Stimulated activated CD4-positive, alpha-beta T cell treated with anti-CD3 and anti-CD28 coated beads, Interleukin-15, amount 100 ng/mL, for 24 hours (primary cell): ENCODE measurements around the gene AUNIP.

ENCODE experiments used
- DNase-seq: peaks from one replicate; pipeline ENCODE4 v3.0.0-alpha.2; 2020

AUNIP gene

GRCh38 chr1:25787760-25788166, 71.5 kb downstream of the AUNIP start:
- DNase-seq = no peak

- DNase-seq = no peak
Observed at GRCh38 chr1:25786887-25787759, 72.1 kb downstream of the AUNIP start.

DNA sequence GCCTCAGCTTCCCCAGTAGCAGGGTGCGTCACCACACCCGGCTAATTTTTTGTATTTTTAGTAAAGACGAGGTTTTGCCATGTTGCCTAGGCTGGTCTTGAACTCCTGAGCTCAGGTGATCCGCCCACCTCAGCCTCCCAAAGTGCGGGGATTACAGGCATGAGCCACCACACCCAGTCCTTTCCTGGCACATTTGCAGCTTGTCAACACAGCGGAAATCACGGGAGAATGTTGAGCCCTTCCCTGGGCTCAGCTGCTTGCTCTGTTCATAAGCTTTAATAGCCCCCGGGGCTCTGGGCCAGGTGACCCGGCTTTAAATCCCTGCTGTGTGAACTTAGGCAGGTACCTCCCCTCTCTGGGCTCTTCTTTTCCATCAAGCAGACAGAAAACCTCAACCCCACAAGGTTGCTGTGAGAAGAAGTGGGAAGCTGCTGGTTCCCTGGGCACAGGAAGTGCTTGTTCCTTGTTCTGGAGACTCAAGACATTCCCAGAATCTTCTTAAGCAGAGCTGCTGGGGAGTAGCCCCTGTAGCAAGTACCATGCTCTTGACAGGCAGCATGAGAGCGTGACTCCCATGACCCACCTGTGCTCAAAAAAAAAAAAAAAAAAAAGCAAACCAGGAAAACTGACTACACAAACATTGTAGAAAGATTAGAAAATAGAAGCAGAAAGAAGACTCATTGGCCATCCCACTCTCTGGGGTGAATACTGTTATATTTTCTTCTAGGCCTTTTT, 73.8 kb downstream of the AUNIP start:
- DNase-seq = no peak

DNA sequence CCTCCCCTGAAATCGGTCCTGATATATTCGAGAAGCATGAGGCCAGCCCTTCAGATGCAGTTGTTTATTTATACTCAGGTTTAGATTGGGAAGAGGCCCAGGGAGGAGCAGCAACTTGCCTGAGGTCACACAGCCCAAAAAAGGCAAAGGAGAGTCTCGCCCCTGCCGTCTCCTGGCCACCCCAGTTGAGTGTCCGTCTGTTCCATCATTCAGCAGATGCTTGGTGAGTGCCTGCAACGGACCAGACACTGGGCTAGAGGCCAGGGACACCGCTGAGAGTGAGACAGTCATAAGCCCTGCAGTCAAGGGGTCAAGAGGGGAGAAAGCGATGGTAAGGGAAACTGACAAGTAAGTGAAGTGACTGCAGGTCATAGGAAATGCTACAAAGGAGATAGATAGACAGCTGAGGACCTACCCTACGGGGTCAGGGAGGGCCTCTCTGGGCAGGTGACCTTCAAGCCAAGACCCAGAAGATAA, 74.6 kb downstream of the AUNIP start:
- DNase-seq = no peak
